GM18861 (cell line): ENCODE data around the gene KIR3DL3.
"Not testable (repeated sequence)": the region's sequence is repeated elsewhere in the genome, so short reads cannot be mapped to it uniquely, and the experiment has no call there.

Experiments used
- ATAC-seq: cut with Tn5 transposase; IDR thresholded peaks from one replicate; pipeline ENCODE4 v1.9.1; 2021; ENCODE audit not compliant: unreplicated experiment

KIR3DL3 gene

DNA sequence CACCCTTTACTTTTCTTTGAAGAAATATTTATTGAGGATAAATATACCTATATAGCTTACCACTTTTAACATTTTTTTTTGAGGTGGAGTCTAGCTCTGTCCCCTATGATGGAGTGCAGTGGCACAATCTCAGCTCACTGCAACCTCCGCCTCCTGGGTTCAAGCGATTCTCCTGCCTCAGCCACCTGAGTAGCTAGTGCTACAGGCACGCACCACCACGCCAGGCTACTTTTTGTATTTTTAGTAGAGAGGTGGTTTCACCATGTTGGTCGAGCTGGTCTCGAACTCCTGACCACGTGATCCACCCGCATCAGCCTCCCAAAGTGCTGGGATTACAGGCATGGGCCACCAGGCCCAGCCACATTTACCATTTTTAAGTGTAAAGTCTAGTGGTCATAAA lies 51.6 kb downstream of the KIR3DL3 start:
- not testable (repeated sequence) for ATAC-seq

DNA sequence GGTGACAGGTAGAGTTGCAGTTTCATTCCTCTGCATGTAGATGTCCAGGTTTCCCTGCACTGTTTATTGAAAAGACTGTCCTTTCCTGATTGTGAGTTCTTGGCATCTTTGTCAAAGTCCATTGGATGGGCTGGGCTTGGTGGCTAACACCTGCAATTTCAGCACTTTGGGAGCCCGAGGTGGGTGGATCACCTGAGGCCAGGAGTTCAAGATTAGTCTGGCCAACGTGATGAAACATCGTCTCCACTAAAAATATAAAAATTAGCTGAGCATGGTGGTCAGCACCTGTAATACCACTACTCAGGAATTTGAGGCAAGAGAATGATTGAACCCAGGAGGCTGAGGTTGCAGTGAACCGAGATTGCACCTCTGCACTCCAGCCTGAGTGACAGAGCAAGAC lies 53.6 kb downstream of the KIR3DL3 start:
- not testable (repeated sequence) for ATAC-seq

DNA sequence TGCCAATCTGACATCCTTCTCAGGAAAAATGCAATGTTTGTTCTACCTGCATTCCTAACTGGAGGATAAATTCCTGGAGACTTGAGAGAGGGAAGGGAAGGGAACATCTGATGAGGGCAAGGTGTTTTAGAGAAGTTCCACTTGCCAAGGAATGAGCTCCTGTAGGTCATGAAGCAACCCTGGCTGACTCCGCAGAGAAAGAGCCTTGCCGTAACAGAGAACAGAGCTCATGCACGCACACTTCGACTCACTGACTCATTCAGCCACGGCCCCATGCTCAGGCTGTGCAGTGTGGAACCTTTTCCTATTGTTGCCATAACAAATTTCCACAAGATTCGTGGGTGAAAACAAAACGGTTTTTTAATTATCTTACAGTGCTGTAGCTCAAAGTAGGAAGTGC lies 54.7 kb downstream of the KIR3DL3 start:
- ATAC-seq, result not testable (repeated sequence)

DNA sequence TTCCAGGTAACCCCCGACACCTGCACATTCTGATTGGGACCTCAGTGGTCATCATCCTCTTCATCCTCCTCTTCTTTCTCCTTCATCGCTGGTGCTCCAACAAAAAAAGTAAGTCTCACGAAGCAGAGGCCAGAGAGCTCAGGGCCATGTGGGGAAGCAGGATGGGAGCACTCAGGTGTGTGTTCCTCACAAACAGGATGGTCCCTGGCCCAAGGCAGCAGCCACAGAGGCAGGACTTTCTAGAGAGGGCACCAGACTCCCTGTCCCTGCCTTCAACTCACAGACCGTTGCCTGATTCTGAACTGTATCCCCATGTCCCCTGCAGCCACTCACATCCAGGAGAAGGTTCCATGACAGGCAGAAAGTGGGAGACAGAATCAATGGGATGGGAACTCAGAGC lies 58.7 kb downstream of the KIR3DL3 start:
- not testable (repeated sequence) for ATAC-seq
